PC-3 (cell line): ENCODE results near the gene PRR5L. TPM values are rescaled to one million over a fixed set of nuclear protein-coding genes. Genes with fewer than 3 reads are reported as not detected.

Experiments used
- ATAC-seq: fragments of 200-7000 bp; cut with Tn5 transposase; 2 replicates; pipeline ENCODE4 v1.9.1; 2020; ENCODE audit warnings: mild to moderate bottlenecking, moderate library complexity
- BruUV-seq: library from RNA; stranded (reverse); fragments of 400-500 nt; replicated peaks from 2 replicates; lab custom pipeline; 2021; lab: Mats Ljungman, UMichigan
- CTCF ChIA-PET: fragments of 300-600 bp; sonication (Branson Sonifier 250); formaldehyde crosslinking; loops from one replicate; lab custom pipeline; 2022; ENCODE audit warnings: antibody characterized with exemption; lab: Charles Lee
- POLR2A ChIA-PET: fragments of 300-600 bp; sonication (Branson Sonifier 250); formaldehyde crosslinking; loops from one replicate; lab custom pipeline; 2022; ENCODE audit warnings: antibody characterized with exemption; ENCODE audit not compliant: unreplicated experiment; lab: Charles Lee
- DNase-seq: peaks from one replicate; pipeline ENCODE4 v3.0.0-alpha.2; 2015
- H2AFZ ChIP-seq: fragments of 300-600 bp; sonication (generic); 2 replicates; pipeline ENCODE4 v1.6.0; 2016; ENCODE audit warnings: antibody characterized with exemption, low read length
- H3F3A ChIP-seq: fragments of 300-600 bp; sonication (generic); one replicate; pipeline ENCODE4 v1.6.0; 2017; ENCODE audit warnings: antibody characterized with exemption, low read length, control low read depth, mild to moderate bottlenecking; ENCODE audit not compliant: unreplicated experiment
- H3K27ac ChIP-seq: fragments of 300-600 bp; sonication (generic); 2 replicates; pipeline ENCODE4 v1.5.1; 2016; ENCODE audit warnings: mild to moderate bottlenecking, low read length
- H3K27me3 ChIP-seq: fragments of 300-600 bp; sonication (generic); 2 replicates; pipeline ENCODE4 v1.6.1; 2016; ENCODE audit warnings: low read length, mixed read lengths
- H3K36me3 ChIP-seq: fragments of 300-600 bp; sonication (generic); 2 replicates; pipeline ENCODE4 v1.6.1; 2016; ENCODE audit warnings: low read depth, mixed run types, low read length, mixed read lengths
- H3K4me1 ChIP-seq: fragments of 300-600 bp; sonication (generic); 2 replicates; pipeline ENCODE4 v1.5.1; 2016; ENCODE audit warnings: low read length; ENCODE audit not compliant: insufficient read depth
- H3K4me2 ChIP-seq: fragments of 300-600 bp; sonication (generic); 2 replicates; pipeline ENCODE4 v1.6.0; 2016; ENCODE audit warnings: low read length
- H3K4me3 ChIP-seq: fragments of 300-600 bp; sonication (generic); 2 replicates; pipeline ENCODE4 v1.5.1; 2016; ENCODE audit warnings: mild to moderate bottlenecking, low read length, mixed read lengths
- H3K79me2 ChIP-seq: fragments of 300-600 bp; sonication (generic); 2 replicates; pipeline ENCODE4 v1.6.1; 2017; ENCODE audit warnings: low read length, mixed read lengths
- H3K9ac ChIP-seq: fragments of 300-600 bp; sonication (generic); 2 replicates; pipeline ENCODE4 v1.6.0; 2016; ENCODE audit warnings: mild to moderate bottlenecking, low read length
- H3K9me2 ChIP-seq: fragments of 300-600 bp; sonication (generic); replicated peaks from 2 replicates; pipeline ENCODE4 v1.6.1; 2016; ENCODE audit warnings: mixed run types, low read length, mixed read lengths
- H3K9me3 ChIP-seq: fragments of 300-600 bp; sonication (generic); 2 replicates; pipeline ENCODE4 v1.6.1; 2016; ENCODE audit warnings: low read length, mixed read lengths
- H4K20me1 ChIP-seq: fragments of 300-600 bp; sonication (generic); 2 replicates; pipeline ENCODE4 v1.6.1; 2016; ENCODE audit warnings: low read length, mixed read lengths
- CTCF ChIP-seq: fragments of 300-600 bp; sonication (generic); conservative IDR thresholded peaks from 2 replicates; pipeline ENCODE4 v1.5.1; 2017; ENCODE audit warnings: antibody characterized with exemption, low read depth, mild to moderate bottlenecking, low read length
- EZH2 ChIP-seq: fragments of 300-600 bp; sonication (generic); IDR thresholded peaks from one replicate; pipeline ENCODE4 v1.6.1; 2017; ENCODE audit warnings: antibody characterized with exemption, mild to moderate bottlenecking, low read length; ENCODE audit not compliant: unreplicated experiment
- EZH2phosphoT487 ChIP-seq: fragments of 300-600 bp; sonication (generic); IDR thresholded peaks from 2 replicates; pipeline ENCODE4 v1.6.1; 2018; ENCODE audit warnings: mild to moderate bottlenecking, antibody characterized with exemption, low read length, borderline replicate concordance
- intact Hi-C: fragments of 100-400 bp; cut with micrococcal nuclease; formaldehyde crosslinking; loops from 2 replicates; pipeline ENCODE4 v1.9.0; 2023
- total RNA-seq: library from RNA; depleted of rRNA; stranded (reverse); fragments of >200 nt; gene quantifications from 2 replicates; pipeline ENCODE4 v1.2.3, GENCODE V29; 2014

The PRR5L gene
- total RNA-seq, 1 experiment from 2014 or later = 4.7 TPM

- Histone ChIP-seq H3K9me3 (no peaks in the 10 kb centered on the region), H3K27ac (no peak overlapping the region), H3K4me1 (peaks cover 9% of the 10 kb centered on the region; the same call in 1 of the 2 replicates), H3K4me3 (no peak overlapping the region), H3K36me3 (no peaks in the 10 kb centered on the region), H3K4me2 (no peak overlapping the region), H4K20me1 (no peaks in the 10 kb centered on the region), H3F3A (no peaks in the 10 kb centered on the region), H3K79me2 (no peaks in the 10 kb centered on the region), H3K27me3 (no peaks in the 10 kb centered on the region), H3K9me2 (no peaks in the 10 kb centered on the region; the same call in 1 of the 2 replicates), H3K9ac (no peak overlapping the region), H2AFZ (no peak overlapping the region)
- ChIA-PET CTCF (no interaction called here), POLR2A (no interaction called here)
- intact Hi-C loops = no loop called here
- no peak for ATAC-seq
- no TSS peak for BruUV-seq
- no peak for DNase-seq
- TF ChIP-seq EZH2phosphoT487 (no peak), CTCF (no peak)
Observed at GRCh38 chr11:36330411-36330810, 34.3 kb downstream of the PRR5L start.

- no peaks in the 10 kb centered on the region for H3F3A ChIP-seq
- no peaks in the 10 kb centered on the region for H4K20me1 ChIP-seq
- no peak overlapping the region; the same call in 1 of the 2 replicates for H3K27ac ChIP-seq
- ATAC-seq (peak; percentile 59), DNase-seq (peak; percentile 59)
- no TSS peak for BruUV-seq
- H3K9me2 ChIP-seq = no peaks in the 10 kb centered on the region; the same call in 1 of the 2 replicates
- H3K4me2 ChIP-seq = no peak overlapping the region
- ChIA-PET CTCF (interaction anchor here (0.5 kb wide), 1 partner anchor 1291 kb away, joined by 4 read pairs; no protein-coding TSS in a partner anchor), POLR2A (no interaction called here)
- no peaks in the 10 kb centered on the region for H3K27me3 ChIP-seq
- H3K4me3 ChIP-seq = no peak overlapping the region
- H3K79me2 ChIP-seq = no peaks in the 10 kb centered on the region
- H3K9ac ChIP-seq = no peak overlapping the region
- intact Hi-C loops = no loop called here
- no peak overlapping the region for H2AFZ ChIP-seq
- TF ChIP-seq EZH2phosphoT487 (no peak), EZH2 (no peak), CTCF (no peak)
- peaks cover 9% of the 10 kb centered on the region; the same call in 1 of the 2 replicates for H3K4me1 ChIP-seq
- no peaks in the 10 kb centered on the region for H3K36me3 ChIP-seq
- H3K9me3 ChIP-seq = no peaks in the 10 kb centered on the region
Observed at GRCh38 chr11:36333468-36333867, 37.4 kb downstream of the PRR5L start.

- intact Hi-C loops = no loop called here
- ChIA-PET POLR2A (no interaction called here), CTCF (no interaction called here)
- Histone ChIP-seq H3K27ac (no peak overlapping the region; the same call in 1 of the 2 replicates), H3K79me2 (no peaks in the 10 kb centered on the region), H3K4me3 (no peak overlapping the region), H3K27me3 (no peaks in the 10 kb centered on the region), H4K20me1 (no peaks in the 10 kb centered on the region), H2AFZ (no peak overlapping the region), H3F3A (no peaks in the 10 kb centered on the region), H3K9ac (no peak overlapping the region), H3K9me2 (no peaks in the 10 kb centered on the region; the same call in 1 of the 2 replicates), H3K4me1 (peaks cover 9% of the 10 kb centered on the region; the same call in 1 of the 2 replicates), H3K36me3 (no peaks in the 10 kb centered on the region), H3K9me3 (no peaks in the 10 kb centered on the region), H3K4me2 (no peak overlapping the region)
- ATAC-seq (peak; percentile 22; the same call in 1 of the 2 replicates), DNase-seq (peak; percentile 40)
- BruUV-seq = no TSS peak
- no peak for TF ChIP-seq EZH2
- TF ChIP-seq CTCF = no peak
- no peak for TF ChIP-seq EZH2phosphoT487
Observed at GRCh38 chr11:36333897-36334296, 37.8 kb downstream of the PRR5L start.
